ENCODE results near the gene TRIM63. TPM values are rescaled to one million over a fixed set of nuclear protein-coding genes. Genes with fewer than 3 reads are reported as not detected.

The TRIM63 gene
- total RNA-seq, 2 experiments from 2014 or later = 0.25 to 0.33 TPM

DNA sequence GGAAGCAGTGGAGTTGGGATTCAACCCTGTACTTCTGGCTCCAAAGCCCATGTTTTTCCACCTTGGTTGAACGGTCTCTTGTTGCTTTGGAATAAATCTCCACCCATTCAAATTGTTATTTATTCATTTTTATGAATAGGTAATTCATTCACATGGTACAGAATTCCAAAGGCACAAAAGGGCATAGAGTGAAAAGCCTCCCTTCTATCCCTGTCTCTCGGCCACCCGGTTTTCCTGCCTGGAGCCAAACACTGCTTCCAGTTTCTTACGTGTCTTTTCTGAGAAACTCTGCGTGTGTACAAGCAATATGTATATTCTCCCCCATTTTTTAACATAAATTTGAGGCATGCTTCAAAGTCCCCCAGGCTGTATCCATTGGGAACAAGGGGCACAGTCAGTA, 41.9 kb downstream of the TRIM63 start:
- Mint-ChIP-seq H3K27me3 (peaks cover 4% of the 10 kb centered on the region), H3K4me1 (no peaks in the 10 kb centered on the region), H3K36me3 (ENCODE audit: low read depth) (no peaks in the 10 kb centered on the region), H3K27ac (no peak overlapping the region), H3K9me3 (no peaks in the 10 kb centered on the region), H3K4me3 (no peak overlapping the region)
- CTCF ChIA-PET = no interaction called here
- no peak for DNase-seq
- POLR2A ChIA-PET = no interaction called here

- CTCF ChIA-PET = interaction anchor here (1.2 kb wide), 1 partner anchor 130 kb away, joined by 3 read pairs; no protein-coding TSS in a partner anchor
- H3K27ac Mint-ChIP-seq = no peak overlapping the region
- peaks cover 6% of the 10 kb centered on the region for H3K27me3 Mint-ChIP-seq
- no peaks in the 10 kb centered on the region for H3K4me1 Mint-ChIP-seq
- POLR2A ChIA-PET = no interaction called here
- no peak overlapping the region for H3K4me3 Mint-ChIP-seq
- H3K36me3 Mint-ChIP-seq (ENCODE audit: low read depth) = no peaks in the 10 kb centered on the region
- no peak for DNase-seq
- no peaks in the 10 kb centered on the region for H3K9me3 Mint-ChIP-seq
Observed at GRCh38 chr1:26025060-26025459, 42.4 kb downstream of the TRIM63 start.

DNA sequence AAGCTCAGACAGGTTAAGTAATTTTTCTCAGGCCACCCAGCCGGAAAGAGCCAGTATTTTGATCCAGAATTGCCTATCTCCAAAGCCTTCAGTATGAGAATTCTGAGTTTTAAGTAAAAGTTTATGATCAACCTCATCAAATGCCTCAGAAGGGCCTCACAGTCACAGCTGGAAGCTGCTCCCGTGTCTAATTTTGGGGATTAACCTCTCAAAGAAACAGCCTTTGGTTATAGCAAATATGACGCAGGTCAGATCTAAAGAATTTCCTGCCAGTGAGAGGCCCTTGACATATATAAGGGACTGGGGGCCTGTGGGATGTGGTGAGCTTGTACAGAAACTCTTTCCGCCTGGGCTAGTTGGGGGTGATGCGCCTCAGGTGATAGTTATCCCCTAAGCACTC, 43.6 kb downstream of the TRIM63 start:
- peaks cover 6% of the 10 kb centered on the region for H3K27me3 Mint-ChIP-seq
- ChIA-PET CTCF (interaction anchor here (1.2 kb wide), 1 partner anchor 128 kb away, joined by 3 read pairs; no protein-coding TSS in a partner anchor), POLR2A (no interaction called here)
- no peak overlapping the region for H3K27ac Mint-ChIP-seq
- H3K4me3 Mint-ChIP-seq = no peak overlapping the region
- H3K9me3 Mint-ChIP-seq = no peaks in the 10 kb centered on the region
- H3K4me1 Mint-ChIP-seq = peaks cover 7% of the 10 kb centered on the region
- H3K36me3 Mint-ChIP-seq (ENCODE audit: low read depth) = no peaks in the 10 kb centered on the region
- no peak for DNase-seq

- Mint-ChIP-seq H3K9me3 (no peaks in the 10 kb centered on the region), H3K27ac (no peak overlapping the region), H3K4me1 (peaks cover 7% of the 10 kb centered on the region), H3K4me3 (no peak overlapping the region), H3K36me3 (ENCODE audit: low read depth) (no peaks in the 10 kb centered on the region), H3K27me3 (peaks cover 10% of the 10 kb centered on the region)
- ChIA-PET CTCF (no interaction called here), POLR2A (no interaction called here)
- no peak for DNase-seq
Observed at GRCh38 chr1:26023009-26023408, 44.4 kb downstream of the TRIM63 start.

- ChIA-PET POLR2A (no interaction called here), CTCF (interaction anchor here (0.5 kb wide), 1 partner anchor 79 kb away, joined by 5 read pairs; no protein-coding TSS in a partner anchor)
- Mint-ChIP-seq H3K27me3 (peaks cover 10% of the 10 kb centered on the region), H3K4me1 (peaks cover 7% of the 10 kb centered on the region), H3K4me3 (no peak overlapping the region), H3K9me3 (no peaks in the 10 kb centered on the region), H3K27ac (no peak overlapping the region), H3K36me3 (ENCODE audit: low read depth) (no peaks in the 10 kb centered on the region)
- DNase-seq = no peak
Observed at GRCh38 chr1:26022404-26022779, 45.0 kb downstream of the TRIM63 start.

DNA sequence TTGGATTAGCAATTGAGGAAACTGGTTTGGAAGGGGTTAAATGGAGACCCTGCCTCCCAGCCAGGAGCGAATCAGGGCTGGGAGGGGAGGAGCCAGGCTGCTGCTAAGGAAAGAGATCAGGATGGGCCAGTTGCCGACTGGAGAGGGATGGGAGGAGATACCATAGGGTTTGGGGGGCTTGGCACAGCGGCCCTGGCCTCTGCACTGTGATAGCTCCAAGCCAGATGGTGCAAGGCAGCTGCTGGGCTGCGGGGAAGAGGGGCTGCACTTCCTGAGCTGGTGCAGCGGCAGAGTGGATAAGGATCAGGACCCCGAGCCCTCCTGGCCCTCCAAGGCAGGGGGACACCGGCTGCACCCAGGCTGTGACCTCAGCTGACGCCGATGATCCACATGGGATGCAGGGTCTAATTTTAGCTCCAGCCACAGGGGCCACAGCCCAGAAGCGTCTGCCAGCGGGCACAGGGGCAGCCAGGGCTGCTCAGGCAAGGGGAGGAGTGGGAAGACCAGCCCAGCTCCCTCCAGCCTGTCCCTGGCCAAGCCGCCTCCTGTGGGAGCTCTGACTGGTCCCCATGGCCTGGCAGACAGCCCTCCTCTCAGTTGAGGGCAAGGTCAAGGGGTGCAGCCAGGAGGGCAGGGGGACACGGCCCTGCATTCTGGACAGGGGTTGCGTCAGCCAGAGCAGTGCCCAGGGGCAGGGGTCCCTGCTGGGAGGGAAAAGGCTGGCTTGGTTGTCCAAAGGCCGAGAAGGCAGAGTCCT, 45.6 kb downstream of the TRIM63 start, which contains the start of gene EXTL1:
Gene EXTL1 (plus strand): TSS at position 129 of the 757 bp plus-strand sequence. CDS start 872 bp downstream, outside the sequence.
- peaks cover 10% of the 10 kb centered on the region for H3K27me3 Mint-ChIP-seq
- no peak within 1 kb of the TSS for H3K4me3 Mint-ChIP-seq
- no peak within 1 kb of the TSS for H3K27ac Mint-ChIP-seq
- DNase-seq = no peak
- H3K9me3 Mint-ChIP-seq = no peaks in the 10 kb centered on the region
- no peaks in the 10 kb centered on the region for H3K36me3 Mint-ChIP-seq (ENCODE audit: low read depth)
- peaks cover 7% of the 10 kb centered on the region for H3K4me1 Mint-ChIP-seq
- CTCF ChIA-PET = interaction anchor here (0.5 kb wide), 1 partner anchor 79 kb away, joined by 5 read pairs; no protein-coding TSS in a partner anchor
- POLR2A ChIA-PET = no interaction called here

DNA sequence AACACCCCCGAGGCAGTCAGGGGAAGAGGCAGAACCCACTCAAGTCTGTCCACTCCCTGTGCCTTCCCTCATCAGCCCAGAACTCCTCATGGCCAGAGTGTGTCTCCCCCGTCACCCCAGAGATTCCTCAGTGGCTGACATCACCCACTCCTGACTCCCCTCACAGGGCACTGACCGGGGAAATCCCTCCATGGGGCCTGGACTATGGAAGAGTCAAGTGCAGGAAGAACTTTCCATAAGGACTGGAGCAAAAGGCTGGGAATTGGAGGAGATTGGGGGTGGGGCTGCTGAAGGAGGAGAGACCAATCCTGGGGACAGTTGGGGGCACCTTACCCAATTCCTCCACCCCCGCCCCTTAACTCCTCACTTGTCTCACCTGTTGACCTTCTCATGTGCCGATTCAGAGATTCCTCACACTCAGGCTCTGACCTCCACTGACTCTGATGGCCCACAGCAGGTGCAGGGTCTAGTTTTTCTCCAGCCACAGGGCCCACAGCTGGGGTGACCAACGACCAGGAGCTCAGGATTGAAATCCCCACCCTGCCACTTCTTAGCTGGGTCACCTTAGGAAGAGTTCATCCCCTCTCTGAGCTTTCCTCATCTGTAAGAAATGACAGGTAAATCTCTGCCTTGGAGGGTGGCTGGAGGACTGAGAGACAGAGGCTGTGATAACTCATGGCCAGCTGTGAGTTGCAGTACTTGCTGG, 46.3 kb downstream of the TRIM63 start:
- CTCF ChIA-PET = no interaction called here
- no peak overlapping the region for H3K27ac Mint-ChIP-seq

DNA sequence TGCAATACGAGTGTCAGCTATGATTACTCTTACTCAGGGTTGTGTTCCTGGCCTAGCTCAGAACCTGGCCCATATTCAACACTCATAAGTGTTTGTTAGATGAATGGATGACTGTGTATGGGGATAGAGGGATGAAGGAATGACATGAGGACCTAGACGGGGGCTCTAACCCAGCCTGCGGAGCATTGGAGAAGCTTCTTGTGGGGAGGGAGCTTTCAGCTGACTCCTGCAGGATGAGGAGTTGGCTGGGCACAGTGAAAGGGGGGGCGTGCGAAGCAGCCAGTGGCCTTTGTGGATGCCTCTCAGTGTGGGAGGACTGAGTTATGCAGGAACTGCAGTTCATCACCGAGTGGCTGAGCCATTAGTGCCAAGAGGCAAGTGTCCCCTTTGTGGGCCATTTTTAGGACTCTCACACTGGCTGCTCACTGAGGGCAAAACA, 47.1 kb downstream of the TRIM63 start:
- CTCF ChIA-PET = interaction anchor here (0.5 to 0.9 kb wide), 2 partner anchors 126 to 1593 kb away, joined by 3 read pairs; no protein-coding TSS in a partner anchor
- no peaks in the 10 kb centered on the region for H3K36me3 Mint-ChIP-seq (ENCODE audit: low read depth)
- peaks cover 10% of the 10 kb centered on the region for H3K27me3 Mint-ChIP-seq
- H3K4me1 Mint-ChIP-seq = peaks cover 7% of the 10 kb centered on the region
- H3K4me3 Mint-ChIP-seq = no peak overlapping the region
- POLR2A ChIA-PET = no interaction called here
- H3K9me3 Mint-ChIP-seq = no peaks in the 10 kb centered on the region
- no peak overlapping the region for H3K27ac Mint-ChIP-seq
- no peak for DNase-seq

More for the DNA sequence above, 46.3 kb downstream of the TRIM63 start:
- H3K9me3 Mint-ChIP-seq = no peaks in the 10 kb centered on the region
- peaks cover 10% of the 10 kb centered on the region for H3K27me3 Mint-ChIP-seq
- no peak overlapping the region for H3K4me3 Mint-ChIP-seq
- POLR2A ChIA-PET = no interaction called here
- H3K36me3 Mint-ChIP-seq (ENCODE audit: low read depth) = no peaks in the 10 kb centered on the region
- peaks cover 7% of the 10 kb centered on the region for H3K4me1 Mint-ChIP-seq
- DNase-seq = no peak

- POLR2A ChIA-PET = no interaction called here
- no peak for DNase-seq
- H3K4me3 Mint-ChIP-seq = no peak overlapping the region
Observed at GRCh38 chr1:26019641-26020315, 47.7 kb downstream of the TRIM63 start.

GRCh38 chr1:26017606-26018005, 49.8 kb downstream of the TRIM63 start:
- Mint-ChIP-seq H3K27me3 (peaks cover 10% of the 10 kb centered on the region), H3K4me3 (no peak overlapping the region), H3K9me3 (no peaks in the 10 kb centered on the region), H3K4me1 (peaks cover 7% of the 10 kb centered on the region), H3K27ac (no peak overlapping the region), H3K36me3 (ENCODE audit: low read depth) (no peaks in the 10 kb centered on the region)
- ChIA-PET POLR2A (no interaction called here), CTCF (interaction anchor here (0.6 kb wide), 1 partner anchor 9 kb away, joined by 5 read pairs; no protein-coding TSS in a partner anchor)
- no peak for DNase-seq

More at GRCh38 chr1:26019641-26020315, 47.7 kb downstream of the TRIM63 start:
- CTCF ChIA-PET = interaction anchor here (0.5 to 0.9 kb wide), 2 partner anchors 125 to 1593 kb away, joined by 3 read pairs; no protein-coding TSS in a partner anchor
- Mint-ChIP-seq H3K27me3 (peaks cover 10% of the 10 kb centered on the region), H3K9me3 (no peaks in the 10 kb centered on the region), H3K4me1 (peaks cover 7% of the 10 kb centered on the region), H3K36me3 (ENCODE audit: low read depth) (no peaks in the 10 kb centered on the region), H3K27ac (no peak overlapping the region)

GRCh38 chr1:26016953-26017545, 50.4 kb downstream of the TRIM63 start:
- DNase-seq = no peak
- Mint-ChIP-seq H3K4me1 (peaks cover 7% of the 10 kb centered on the region), H3K36me3 (ENCODE audit: low read depth) (no peaks in the 10 kb centered on the region), H3K9me3 (no peaks in the 10 kb centered on the region), H3K27ac (no peak overlapping the region), H3K27me3 (peaks cover 10% of the 10 kb centered on the region), H3K4me3 (no peak overlapping the region)
- POLR2A ChIA-PET = no interaction called here
- CTCF ChIA-PET = interaction anchor here (1.0 kb wide), 1 partner anchor 18 kb away, joined by 3 read pairs; no protein-coding TSS in a partner anchor

- no peak for DNase-seq
- no peak overlapping the region for H3K27ac Mint-ChIP-seq
- no peaks in the 10 kb centered on the region for H3K9me3 Mint-ChIP-seq
- ChIA-PET CTCF (interaction anchor here (1.0 kb wide), 1 partner anchor 19 kb away, joined by 3 read pairs; no protein-coding TSS in a partner anchor), POLR2A (no interaction called here)
- peaks cover 7% of the 10 kb centered on the region for H3K4me1 Mint-ChIP-seq
- no peaks in the 10 kb centered on the region for H3K36me3 Mint-ChIP-seq (ENCODE audit: low read depth)
- no peak overlapping the region for H3K4me3 Mint-ChIP-seq
- H3K27me3 Mint-ChIP-seq = peaks cover 7% of the 10 kb centered on the region
Observed at GRCh38 chr1:26016258-26016952, 51.0 kb downstream of the TRIM63 start.
